ENCODE results near the gene FAM72C.
"Not testable (repeated sequence)": the region's sequence is repeated elsewhere in the genome, so short reads cannot be mapped to it uniquely, and the experiment has no call there.

The FAM72C gene

DNA sequence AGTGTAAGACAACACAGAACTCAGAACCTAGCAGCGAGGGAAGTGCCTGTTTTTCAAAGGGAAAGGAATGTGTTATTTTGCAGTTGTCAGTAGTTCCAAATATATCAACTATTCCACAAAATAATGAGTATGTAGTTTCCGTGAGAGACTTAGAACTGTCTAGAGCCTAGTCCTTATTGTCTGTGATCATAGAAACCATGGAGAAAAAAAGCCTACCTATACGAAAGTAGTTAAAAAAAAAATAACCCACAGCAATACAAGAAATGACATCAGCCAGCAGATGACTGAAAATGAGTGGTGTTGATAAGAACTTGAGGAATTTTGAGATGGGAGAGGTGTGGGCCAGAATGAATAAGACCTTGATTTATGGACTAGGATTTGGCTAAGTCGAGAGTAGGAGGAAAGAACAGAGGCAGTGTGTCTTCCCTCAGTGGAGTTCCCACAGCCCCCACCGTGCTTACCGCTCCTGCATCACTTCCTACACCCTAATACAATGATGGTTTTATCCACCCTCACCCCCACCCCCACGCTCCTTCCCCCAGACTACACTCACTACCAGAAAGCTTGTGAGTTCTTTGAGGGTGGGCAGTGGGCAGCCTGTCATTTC is 21.6 kb upstream of the FAM72C start:
- not testable (repeated sequence) for H3K9me3 ChIP-seq (ENCODE audit: low read depth, low read length); H3K4me3 ChIP-seq; H3K27ac ChIP-seq; H3K9ac ChIP-seq (ENCODE audit: insufficient read length); H3K36me3 ChIP-seq (ENCODE audit: insufficient read depth, low read length); DNase-seq (ENCODE audit: low read depth, low spot score)

DNA sequence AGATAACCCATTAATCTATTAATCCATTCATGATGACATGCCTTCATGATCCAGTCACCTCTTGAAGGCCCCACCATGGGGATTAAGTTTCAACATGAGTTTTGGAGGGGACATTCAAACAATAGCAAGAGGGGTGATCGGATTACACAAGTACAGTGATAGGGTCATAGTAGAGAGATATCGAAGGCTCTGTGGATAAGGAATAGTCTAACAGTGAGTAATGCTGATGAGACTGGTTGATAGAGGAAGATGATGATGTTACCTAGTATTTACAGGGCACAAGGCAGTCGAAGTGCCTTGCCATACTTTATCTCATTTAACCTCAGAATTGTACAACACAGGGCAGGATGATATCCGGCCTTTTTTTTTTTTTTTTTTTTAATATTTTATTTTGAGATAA is 18.9 kb upstream of the FAM72C start:
- H3K4me3 ChIP-seq; H3K9ac ChIP-seq (ENCODE audit: insufficient read length); H3K9me3 ChIP-seq (ENCODE audit: low read depth, low read length); H3K27ac ChIP-seq; H3K36me3 ChIP-seq (ENCODE audit: insufficient read depth, low read length); DNase-seq (ENCODE audit: low read depth, low spot score): not testable (repeated sequence)

DNA sequence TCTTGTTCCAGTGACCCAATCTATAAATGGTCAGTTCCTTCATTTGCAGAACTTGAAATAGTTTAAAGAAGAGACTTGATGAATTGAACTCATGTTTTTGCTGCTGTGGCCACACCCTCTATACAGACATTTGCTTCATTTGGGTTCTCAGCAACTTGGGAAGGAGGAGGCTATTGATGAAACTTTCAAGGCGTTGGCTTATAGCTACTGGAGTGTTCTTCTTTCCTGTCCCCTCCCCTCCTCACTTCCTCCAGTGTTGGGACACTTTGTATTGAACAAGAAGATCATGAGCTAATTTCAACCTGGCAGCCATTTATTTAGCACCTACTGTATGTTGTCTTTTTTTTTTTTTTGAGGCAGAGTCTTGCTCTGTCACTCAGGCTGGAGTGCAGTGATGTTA is 17.9 kb upstream of the FAM72C start:
- DNase-seq (ENCODE audit: low read depth, low spot score); H3K9me3 ChIP-seq (ENCODE audit: low read depth, low read length); H3K9ac ChIP-seq (ENCODE audit: insufficient read length); H3K36me3 ChIP-seq (ENCODE audit: insufficient read depth, low read length); H3K27ac ChIP-seq; H3K4me3 ChIP-seq: not testable (repeated sequence)

DNA sequence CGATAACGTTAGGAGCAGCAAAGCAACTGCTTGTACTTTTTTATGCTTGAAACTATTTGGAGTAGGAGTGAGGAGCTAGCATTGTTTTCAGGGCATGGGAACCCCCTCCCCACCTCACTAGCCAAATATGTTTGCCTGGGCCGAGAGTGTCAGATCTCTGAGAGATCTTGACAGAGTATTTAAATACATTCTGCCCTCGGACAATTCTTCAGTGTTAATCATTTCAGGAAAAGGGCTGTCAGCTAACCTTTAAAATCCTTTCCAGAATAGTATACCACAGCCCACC is 17.6 kb upstream of the FAM72C start:
- H3K36me3 ChIP-seq (ENCODE audit: insufficient read depth, low read length); H3K27ac ChIP-seq; DNase-seq (ENCODE audit: low read depth, low spot score); H3K9ac ChIP-seq (ENCODE audit: insufficient read length); H3K9me3 ChIP-seq (ENCODE audit: low read depth, low read length); H3K4me3 ChIP-seq: not testable (repeated sequence)

DNA sequence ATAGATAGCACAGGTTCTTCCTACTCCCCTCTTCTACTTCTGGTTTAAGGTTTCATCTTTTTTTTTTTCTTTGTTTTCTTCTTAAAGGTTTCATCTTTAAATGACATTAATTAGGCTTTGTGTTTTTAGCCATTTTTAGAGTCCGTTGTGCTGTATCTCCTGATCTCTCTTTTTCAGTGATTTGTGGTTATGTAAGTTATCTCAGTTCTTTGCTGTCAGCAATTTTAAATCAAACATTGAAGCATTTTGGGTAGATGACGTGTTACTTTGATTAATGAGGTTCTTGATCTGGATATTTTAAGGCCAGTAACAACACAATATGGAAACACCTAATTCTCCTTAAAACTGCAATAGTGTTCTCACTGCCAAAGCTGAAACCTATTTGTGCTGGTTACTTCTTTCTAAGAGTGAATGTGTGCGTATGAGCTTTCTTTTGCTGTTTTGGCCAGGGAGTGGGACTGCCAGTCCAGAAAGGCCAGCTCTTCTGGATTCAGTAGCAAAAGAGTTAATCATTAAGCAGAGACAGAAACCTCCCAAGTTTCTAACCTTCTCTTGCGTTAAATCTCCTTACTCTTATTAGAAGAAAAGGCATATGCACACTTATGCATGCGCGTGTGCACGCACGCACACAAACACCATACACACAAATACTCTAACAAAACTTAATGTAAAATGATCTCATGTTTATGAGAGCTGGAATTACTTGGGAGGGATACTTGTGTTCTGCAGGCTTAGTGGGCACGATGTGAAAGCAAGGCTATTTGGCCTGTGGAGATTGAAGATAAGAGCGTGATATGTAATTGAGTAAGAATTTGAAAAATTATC is 17.0 kb upstream of the FAM72C start:
- H3K4me3 ChIP-seq; H3K9ac ChIP-seq (ENCODE audit: insufficient read length); DNase-seq (ENCODE audit: low read depth, low spot score); H3K27ac ChIP-seq; H3K9me3 ChIP-seq (ENCODE audit: low read depth, low read length); H3K36me3 ChIP-seq (ENCODE audit: insufficient read depth, low read length): not testable (repeated sequence)

DNA sequence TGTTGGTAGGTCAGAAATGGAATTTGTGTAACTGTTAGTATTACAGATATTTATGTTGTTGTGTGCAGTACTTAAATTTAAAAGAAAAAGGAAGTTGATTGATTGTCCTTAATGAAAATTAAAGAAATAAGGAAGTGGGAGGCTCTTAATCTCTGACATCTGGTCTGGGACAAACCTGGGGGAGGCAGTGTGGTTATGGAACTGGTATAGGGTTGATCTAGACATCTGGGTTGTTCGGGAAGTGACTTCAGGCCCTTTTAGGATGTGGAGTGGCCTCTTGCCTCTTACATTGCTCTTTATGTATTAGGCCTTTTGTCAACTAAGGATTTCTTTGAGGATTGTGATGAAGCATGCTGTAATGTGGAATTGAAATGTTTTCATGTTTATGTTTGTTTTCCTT is 16.1 kb upstream of the FAM72C start:
- H3K4me3 ChIP-seq; DNase-seq (ENCODE audit: low read depth, low spot score); H3K27ac ChIP-seq; H3K9ac ChIP-seq (ENCODE audit: insufficient read length); H3K36me3 ChIP-seq (ENCODE audit: insufficient read depth, low read length); H3K9me3 ChIP-seq (ENCODE audit: low read depth, low read length): not testable (repeated sequence)

DNA sequence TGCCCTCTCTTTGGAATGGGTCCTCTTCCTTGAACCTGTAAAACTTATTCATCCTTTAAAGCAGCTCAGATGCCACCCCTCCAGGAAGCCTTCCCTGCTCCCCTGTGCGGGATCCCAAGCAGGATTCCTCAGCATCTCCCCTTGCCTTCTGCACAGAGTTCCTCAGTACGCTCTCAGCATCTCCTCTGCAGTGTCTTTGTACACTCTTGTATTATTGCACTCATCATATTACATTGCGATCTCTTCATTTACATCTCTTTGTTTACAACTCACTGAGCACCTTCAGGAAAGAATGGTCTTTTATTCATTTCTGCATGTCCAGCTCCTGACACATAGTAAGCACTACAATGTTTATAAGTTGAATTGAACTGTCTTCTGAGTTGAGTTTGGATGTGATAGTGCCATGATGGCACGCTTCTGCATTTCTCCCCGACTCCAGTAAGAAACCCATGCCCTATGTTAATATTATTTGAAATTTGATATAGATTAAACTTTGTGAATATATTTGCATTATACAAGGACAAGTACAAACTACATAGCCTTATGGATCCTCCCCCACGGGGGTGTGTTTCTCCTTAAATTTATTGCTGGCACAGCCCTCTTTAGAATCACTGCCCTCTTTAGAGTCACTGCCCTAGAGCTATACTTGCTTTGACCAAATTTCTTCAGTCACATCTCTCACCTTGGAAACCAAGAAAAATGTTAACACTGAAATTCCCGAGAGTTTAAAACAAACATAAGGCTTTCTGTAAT is 13.1 kb upstream of the FAM72C start:
- not testable (repeated sequence) for H3K4me3 ChIP-seq; H3K27ac ChIP-seq; H3K36me3 ChIP-seq (ENCODE audit: insufficient read depth, low read length); DNase-seq (ENCODE audit: low read depth, low spot score); H3K9me3 ChIP-seq (ENCODE audit: low read depth, low read length); H3K9ac ChIP-seq (ENCODE audit: insufficient read length)

DNA sequence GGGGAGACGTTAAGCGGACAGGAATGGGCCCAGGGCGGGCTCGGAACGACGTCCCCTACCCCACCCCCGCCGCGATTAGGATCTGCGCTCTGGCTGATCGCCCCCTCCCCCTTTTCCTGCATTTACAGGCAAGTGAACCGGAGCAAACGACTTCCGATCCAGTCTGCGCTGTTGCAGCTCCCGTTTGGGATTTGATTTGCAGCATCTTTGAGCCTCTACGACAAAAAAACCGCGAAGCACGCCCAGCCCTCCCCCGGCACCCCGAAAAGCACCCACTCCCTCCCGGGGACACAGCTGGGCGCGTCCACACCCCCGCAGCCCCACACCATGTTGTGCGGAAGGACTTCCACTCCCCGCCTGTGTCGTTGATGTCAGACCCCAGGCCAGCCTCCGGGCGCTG is 2.6 kb upstream of the FAM72C start:
- H3K9ac ChIP-seq (ENCODE audit: insufficient read length); H3K4me3 ChIP-seq: not testable (repeated sequence)

DNA sequence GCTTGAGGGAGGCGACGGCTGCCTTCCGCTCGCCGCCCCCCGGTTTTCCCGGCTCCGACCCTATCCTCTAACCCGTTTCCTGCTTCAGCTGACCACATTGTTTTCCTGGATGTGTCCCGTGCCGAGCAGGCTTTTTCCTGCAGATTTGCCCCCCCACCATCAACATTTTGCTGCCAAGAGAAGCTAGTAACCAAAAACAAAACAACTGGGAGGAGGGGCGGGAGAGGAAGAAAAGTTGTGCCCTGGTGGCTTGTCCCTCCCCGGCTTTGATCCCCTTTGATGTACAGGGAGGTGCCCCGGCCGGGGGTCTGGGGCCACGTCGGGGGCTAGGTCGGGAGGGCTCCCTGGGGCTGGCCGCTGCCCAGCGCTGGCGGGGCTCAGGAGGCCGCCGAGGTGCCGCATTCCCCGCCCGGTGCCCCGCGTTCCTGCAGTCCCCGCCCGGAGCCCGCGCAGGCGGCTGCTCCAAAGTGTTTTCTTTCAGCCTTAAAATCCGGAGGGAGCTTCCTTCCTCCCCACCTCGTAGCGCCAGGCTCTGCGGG is 2.2 kb upstream of the FAM72C start:
- H3K4me3 ChIP-seq; H3K9ac ChIP-seq (ENCODE audit: insufficient read length); DNase-seq (ENCODE audit: low read depth, low spot score); H3K36me3 ChIP-seq (ENCODE audit: insufficient read depth, low read length); H3K27ac ChIP-seq; H3K9me3 ChIP-seq (ENCODE audit: low read depth, low read length): not testable (repeated sequence)

More for the DNA sequence above, 2.6 kb upstream of the FAM72C start:
- H3K36me3 ChIP-seq (ENCODE audit: insufficient read depth, low read length); DNase-seq (ENCODE audit: low read depth, low spot score); H3K9me3 ChIP-seq (ENCODE audit: low read depth, low read length); H3K27ac ChIP-seq: not testable (repeated sequence)

DNA sequence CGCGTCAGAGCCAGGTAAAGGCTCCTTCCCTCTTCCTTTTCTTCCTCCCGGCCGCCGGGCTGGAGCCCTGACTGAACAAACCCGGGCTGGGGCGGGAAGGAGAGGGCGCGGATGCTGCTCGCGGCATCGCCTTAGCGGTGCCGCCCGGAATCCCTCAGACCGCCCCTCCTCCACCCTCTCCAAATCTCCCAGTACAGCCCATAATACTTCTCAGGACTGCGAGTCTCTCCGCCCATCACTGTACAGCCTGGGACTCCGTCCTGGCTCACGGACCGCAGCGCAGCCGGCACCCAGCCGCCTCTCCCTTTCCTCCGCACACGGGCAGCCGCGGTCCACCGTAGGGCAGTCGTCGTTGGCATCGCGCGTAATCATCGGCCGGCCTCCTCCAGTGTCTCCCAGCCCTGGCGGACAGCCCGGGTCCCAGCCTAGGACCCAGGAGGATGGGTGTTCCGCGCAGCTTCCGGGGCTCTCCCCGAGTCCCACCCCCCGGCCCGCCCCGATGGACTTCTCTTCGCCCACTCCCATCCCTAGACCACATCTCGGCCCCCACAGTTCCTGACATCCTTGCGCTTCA is 1.1 kb upstream of the FAM72C start:
- not testable (repeated sequence) for DNase-seq (ENCODE audit: low read depth, low spot score); H3K4me3 ChIP-seq; H3K9ac ChIP-seq (ENCODE audit: insufficient read length); H3K27ac ChIP-seq; H3K36me3 ChIP-seq (ENCODE audit: insufficient read depth, low read length); H3K9me3 ChIP-seq (ENCODE audit: low read depth, low read length)

DNA sequence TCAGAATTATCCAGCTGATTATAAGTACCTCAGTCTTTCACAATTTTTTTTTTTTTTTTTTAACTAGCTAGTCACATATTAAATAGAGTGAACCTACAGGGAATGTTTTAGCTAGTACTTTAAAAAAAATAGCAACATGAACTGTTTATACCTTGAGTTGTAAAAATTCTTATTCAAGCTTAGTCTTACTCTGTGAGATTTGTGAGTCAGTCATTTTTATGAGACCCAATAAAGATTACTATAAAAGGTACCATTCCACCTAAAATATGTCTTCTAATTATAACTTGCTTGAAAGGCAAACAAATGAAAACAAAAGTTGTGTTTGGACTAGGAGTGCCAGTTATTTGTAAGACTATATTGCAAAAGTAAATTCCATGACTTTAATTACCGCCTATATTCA is 5.9 kb downstream of the FAM72C start:
- H3K9me3 ChIP-seq (ENCODE audit: low read depth, low read length); H3K9ac ChIP-seq (ENCODE audit: insufficient read length); H3K36me3 ChIP-seq (ENCODE audit: insufficient read depth, low read length); H3K4me3 ChIP-seq; DNase-seq (ENCODE audit: low read depth, low spot score); H3K27ac ChIP-seq: not testable (repeated sequence)

DNA sequence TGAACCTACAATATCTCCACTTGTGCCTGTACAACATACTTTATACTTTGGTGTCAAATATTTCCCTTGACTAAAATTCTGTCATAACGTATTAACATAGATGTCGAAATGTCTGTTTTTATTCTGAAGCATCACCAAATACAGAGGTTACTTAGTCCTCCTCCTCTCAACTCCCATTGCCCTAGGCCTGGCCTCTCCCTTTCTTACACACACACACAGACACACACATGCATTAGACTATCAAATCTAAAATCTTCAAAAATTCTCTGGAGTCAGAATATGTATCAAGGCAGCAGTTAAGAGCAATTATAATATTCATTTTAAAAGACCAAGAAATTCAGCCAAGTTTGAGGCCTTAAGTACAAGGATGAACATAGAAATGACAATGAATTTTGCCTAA is 7.5 kb downstream of the FAM72C start:
- H3K36me3 ChIP-seq (ENCODE audit: insufficient read depth, low read length); H3K27ac ChIP-seq; DNase-seq (ENCODE audit: low read depth, low spot score); H3K9me3 ChIP-seq (ENCODE audit: low read depth, low read length); H3K4me3 ChIP-seq; H3K9ac ChIP-seq (ENCODE audit: insufficient read length): not testable (repeated sequence)

DNA sequence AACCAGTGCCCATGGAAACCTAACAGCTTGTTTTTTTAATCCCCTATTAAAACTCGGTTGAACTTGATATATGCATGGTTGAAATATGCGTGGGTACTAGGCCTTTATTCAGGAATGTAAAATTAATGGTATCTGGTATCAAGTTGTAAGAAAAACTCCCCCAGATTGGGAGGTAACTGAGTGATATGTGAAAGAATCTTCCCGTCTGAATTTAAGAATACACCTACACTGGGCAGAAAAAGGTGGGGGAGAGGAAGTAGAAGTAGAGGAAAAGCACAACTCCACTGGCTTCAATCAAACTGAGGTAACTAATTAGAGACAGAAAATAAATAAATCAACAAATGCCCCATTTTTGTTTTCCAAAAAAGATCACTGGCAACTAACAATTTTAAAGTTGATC is 15.9 kb downstream of the FAM72C start:
- not testable (repeated sequence) for H3K36me3 ChIP-seq (ENCODE audit: insufficient read depth, low read length); H3K27ac ChIP-seq; DNase-seq (ENCODE audit: low read depth, low spot score); H3K9me3 ChIP-seq (ENCODE audit: low read depth, low read length); H3K9ac ChIP-seq (ENCODE audit: insufficient read length); H3K4me3 ChIP-seq

DNA sequence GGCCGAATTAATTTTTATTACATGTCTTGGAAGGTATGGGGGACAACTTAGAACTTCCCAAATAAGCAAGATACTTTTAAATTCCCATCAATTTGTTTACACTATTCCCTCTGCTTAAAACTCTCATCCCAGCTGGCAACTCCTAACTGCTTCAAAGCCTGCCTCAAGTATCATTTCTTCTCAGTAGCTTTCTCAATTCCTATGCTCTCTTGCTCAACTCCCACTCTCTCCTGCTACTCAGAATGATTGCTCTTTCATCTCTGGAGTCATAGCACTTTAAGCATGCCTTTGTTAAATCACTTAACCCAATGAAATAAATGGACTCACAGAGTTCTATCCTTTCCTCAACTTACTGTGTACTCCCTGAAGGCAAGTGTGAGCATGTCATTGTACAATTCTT is 18.9 kb downstream of the FAM72C start:
- not testable (repeated sequence) for H3K27ac ChIP-seq; H3K9me3 ChIP-seq (ENCODE audit: low read depth, low read length); H3K9ac ChIP-seq (ENCODE audit: insufficient read length); H3K36me3 ChIP-seq (ENCODE audit: insufficient read depth, low read length); H3K4me3 ChIP-seq; DNase-seq (ENCODE audit: low read depth, low spot score)

Data from SK-N-MC (cell line).